H9 (cell line): ENCODE measurements around the gene NOL11. TPM values are rescaled to one million over a fixed set of nuclear protein-coding genes. Genes with fewer than 3 reads are reported as not detected.

ENCODE experiments used
- DNase-seq: peaks from one replicate; pipeline ENCODE4 v3.0.0-alpha.2; 2017
- H2AFZ ChIP-seq: one replicate; pipeline ENCODE4 v1.6.1; 2013; ENCODE audit warnings: mild to moderate bottlenecking, low read length, control low read depth, moderate library complexity
- H2AK5ac ChIP-seq: 2 replicates; pipeline ENCODE4 v1.6.1; 2013; ENCODE audit warnings: low read length, control low read depth, mixed read lengths; ENCODE audit not compliant: insufficient read length
- H2BK120ac ChIP-seq: one replicate; pipeline ENCODE4 v1.6.1; 2013; ENCODE audit warnings: low read depth, mild to moderate bottlenecking, low read length, control low read depth, inconsistent platforms; ENCODE audit not compliant: poor library complexity, severe bottlenecking
- H2BK12ac ChIP-seq: 2 replicates; pipeline ENCODE4 v1.6.1; 2013; ENCODE audit warnings: low read length, control low read depth, mixed read lengths, low read depth; ENCODE audit not compliant: insufficient read length
- H2BK15ac ChIP-seq: 2 replicates; pipeline ENCODE4 v1.6.1; 2013; ENCODE audit warnings: low read depth, low read length, control low read depth
- H2BK20ac ChIP-seq: one replicate; pipeline ENCODE4 v1.6.1; 2013; ENCODE audit warnings: low read depth, mild to moderate bottlenecking, low read length, control low read depth, inconsistent platforms; ENCODE audit not compliant: poor library complexity, severe bottlenecking
- H2BK5ac ChIP-seq: 2 replicates; pipeline ENCODE4 v1.6.1; 2013; ENCODE audit warnings: low read length, control low read depth, mixed read lengths; ENCODE audit not compliant: insufficient read length
- H3K14ac ChIP-seq: 2 replicates; pipeline ENCODE4 v1.6.1; 2013; ENCODE audit warnings: low read length, control low read depth; ENCODE audit not compliant: insufficient read depth
- H3K18ac ChIP-seq: 2 replicates; pipeline ENCODE4 v1.6.1; 2013; ENCODE audit warnings: low read depth, mild to moderate bottlenecking, mixed read lengths, low read length, control low read depth; ENCODE audit not compliant: insufficient read length
- H3K23ac ChIP-seq: 2 replicates; pipeline ENCODE4 v1.6.1; 2013; ENCODE audit warnings: low read length, control low read depth, mixed read lengths, low read depth; ENCODE audit not compliant: insufficient read length
- H3K23me2 ChIP-seq: 2 replicates; pipeline ENCODE4 v1.6.1; 2013; ENCODE audit warnings: low read depth, mild to moderate bottlenecking, mixed read lengths, low read length, control low read depth; ENCODE audit not compliant: insufficient read length, poor library complexity, severe bottlenecking
- H3K27ac ChIP-seq: 2 replicates; pipeline ENCODE4 v1.5.1; 2013; ENCODE audit warnings: low read length, control low read depth, mixed read lengths, low read depth; ENCODE audit not compliant: insufficient read length
- H3K27me3 ChIP-seq: 2 replicates; pipeline ENCODE4 v1.6.1; 2013; ENCODE audit warnings: low read length, control low read depth, inconsistent platforms; ENCODE audit not compliant: insufficient read depth
- H3K4ac ChIP-seq: 2 replicates; pipeline ENCODE4 v1.6.1; 2013; ENCODE audit warnings: low read depth, mild to moderate bottlenecking, control low read depth, inconsistent platforms, low read length, moderate library complexity
- H3K4me1 ChIP-seq: 2 replicates; pipeline ENCODE4 v1.6.1; 2013; ENCODE audit warnings: low read length, control low read depth, inconsistent platforms; ENCODE audit not compliant: insufficient read depth
- H3K4me2 ChIP-seq: 2 replicates; pipeline ENCODE4 v1.6.1; 2013; ENCODE audit warnings: low read length, control low read depth, mixed read lengths; ENCODE audit not compliant: insufficient read length, insufficient read depth
- H3K56ac ChIP-seq: 2 replicates; pipeline ENCODE4 v1.6.1; 2013; ENCODE audit warnings: low read depth, mild to moderate bottlenecking, mixed read lengths, low read length, control low read depth; ENCODE audit not compliant: insufficient read length
- H3K79me1 ChIP-seq: 2 replicates; pipeline ENCODE4 v1.6.1; 2013; ENCODE audit warnings: low read depth, mild to moderate bottlenecking, moderate library complexity, low read length, control low read depth, inconsistent platforms; ENCODE audit not compliant: insufficient read depth, poor library complexity, severe bottlenecking
- H3K79me2 ChIP-seq: 2 replicates; pipeline ENCODE4 v1.6.1; 2013; ENCODE audit warnings: low read length, control low read depth, inconsistent platforms; ENCODE audit not compliant: insufficient read depth
- H3K9ac ChIP-seq: 2 replicates; pipeline ENCODE4 v1.6.1; 2013; ENCODE audit warnings: low read length, control low read depth, mixed read lengths; ENCODE audit not compliant: insufficient read length; ENCODE audit errors: extremely low read depth
- H3K9me3 ChIP-seq: one replicate; pipeline ENCODE4 v1.6.1; 2013; ENCODE audit warnings: low read depth, low read length, inconsistent platforms; ENCODE audit not compliant: control insufficient read depth
- H3T11ph ChIP-seq: one replicate; pipeline ENCODE4 v1.6.1; 2013; ENCODE audit warnings: mild to moderate bottlenecking, low read length, control low read depth, inconsistent platforms
- H4K20me1 ChIP-seq: one replicate; pipeline ENCODE4 v1.6.1; 2013; ENCODE audit not compliant: control insufficient read depth, insufficient read length, insufficient read depth
- H4K5ac ChIP-seq: 2 replicates; pipeline ENCODE4 v1.6.1; 2013; ENCODE audit warnings: low read depth, mild to moderate bottlenecking, mixed read lengths, low read length, control low read depth; ENCODE audit not compliant: insufficient read length
- H4K8ac ChIP-seq: replicated peaks from 2 replicates; pipeline ENCODE4 v1.6.1; 2013; ENCODE audit warnings: low read length, control low read depth, mixed read lengths, low read depth; ENCODE audit not compliant: insufficient read length
- H4K91ac ChIP-seq: 2 replicates; pipeline ENCODE4 v1.6.1; 2013; ENCODE audit warnings: low read depth, mild to moderate bottlenecking, moderate library complexity, mixed read lengths, low read length, control low read depth; ENCODE audit not compliant: insufficient read length
- H3K27ac Mint-ChIP-seq, 3 experiments: 2 replicates in 2 of 3; 3 replicates in 1 of 3; pipeline ENCODE4 v1.8.0; 2020 to 2021; ENCODE audit warnings: mixed read lengths in 3 of 3, mild to moderate bottlenecking in 1 of 3, moderate library complexity in 1 of 3
- H3K27me3 Mint-ChIP-seq: 2 replicates; pipeline ENCODE4 v1.8.0; 2021; ENCODE audit warnings: low read depth, mild to moderate bottlenecking, moderate library complexity, mixed read lengths
- H3K36me3 Mint-ChIP-seq, 3 experiments: 2 replicates in 2 of 3; 3 replicates in 1 of 3; pipeline ENCODE4 v1.8.0; 2020 to 2021; ENCODE audit warnings: low read depth in 3 of 3, mixed read lengths in 3 of 3; ENCODE audit not compliant: insufficient read depth in 1 of 3
- H3K4me1 Mint-ChIP-seq, 2 experiments: 2 replicates each; pipeline ENCODE4 v1.8.0; 2020; ENCODE audit warnings: mixed read lengths in 2 of 2
- H3K4me3 Mint-ChIP-seq, 2 experiments: 2 replicates in 1 of 2; 3 replicates in 1 of 2; pipeline ENCODE4 v1.8.0; 2020 to 2021; ENCODE audit warnings: mild to moderate bottlenecking in 2 of 2, mixed read lengths in 2 of 2, moderate library complexity in 1 of 2
- H3K9me3 Mint-ChIP-seq, 2 experiments: 2 replicates in 1 of 2; 3 replicates in 1 of 2; pipeline ENCODE4 v1.8.0; 2020; ENCODE audit warnings: mild to moderate bottlenecking in 2 of 2, mixed read lengths in 2 of 2, moderate library complexity in 1 of 2
- WGBS: extraction: QIAGEN DNeasy Blood & Tissue Kit; methylation state at CpG from one replicate; pipeline ENCODE4 v1.1.7; 2013; ENCODE audit warnings: missing lambda C conversion rate, low lambda C conversion rate, mixed read lengths; ENCODE audit not compliant: insufficient read length; ENCODE audit errors: extremely low coverage; 5-methylcytosine and 5-hydroxymethylcytosine counted together
- total RNA-seq: library from RNA; stranded (reverse); gene quantifications from 2 replicates; pipeline ENCODE4 v1.2.1, GENCODE V29; 2021
- TF ChIP-seq, protein P1 (sequence below): fragments of 200-600 bp; sonication (generic); conservative IDR thresholded peaks from 3 replicates; pipeline ENCODE4 v1.8.0; 2021; ENCODE audit warnings: antibody characterized with exemption, mild to moderate bottlenecking

Gene NOL11
- total RNA-seq, 1 experiment from 2014 or later = 114 TPM

DNA sequence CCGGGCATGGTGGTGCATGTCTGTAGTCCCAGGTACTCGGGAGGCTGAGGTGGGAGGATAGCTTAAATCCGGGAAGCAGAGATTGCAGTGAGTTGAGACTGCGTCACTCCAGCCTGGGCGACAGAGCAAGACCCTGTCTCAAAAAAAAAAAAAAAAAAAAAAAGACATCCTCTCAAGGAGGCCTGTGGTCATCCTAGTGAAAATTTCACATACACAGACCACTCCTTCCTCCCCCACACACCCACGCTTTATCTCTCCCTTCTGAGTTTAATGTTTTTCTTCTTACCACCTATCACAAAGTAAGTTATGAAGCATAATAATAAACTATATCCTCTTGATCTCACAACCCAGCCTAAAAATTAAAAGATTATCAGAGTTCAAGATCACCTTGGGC, 1.3 kb upstream of the NOL11 start:
- Mint-ChIP-seq H3K27ac (no peak overlapping the region), H3K36me3 (peaks cover 14 to 19% (median 18%) of the 10 kb centered on the region in 3 experiments; a peak in 6 of 7 replicates), H3K4me1 (peaks cover 6 to 22% of the 10 kb centered on the region in 2 experiments), H3K27me3 (no peaks in the 10 kb centered on the region), H3K9me3 (peaks cover 6% of the 10 kb centered on the region in 2 experiments; a peak in 4 of 5 replicates), H3K4me3 (peak overlapping the region in 1 of 2 experiments; percentile 100; a peak in 3 of 5 replicates)
- H3K79me2 ChIP-seq = peaks cover 13% of the 10 kb centered on the region
- no peak overlapping the region for H3K4ac ChIP-seq
- H4K5ac ChIP-seq = no peak overlapping the region
- no peaks in the 10 kb centered on the region for H3K4me1 ChIP-seq
- no peaks in the 10 kb centered on the region for H3K9me3 ChIP-seq
- no peak for DNase-seq
- H3K23ac ChIP-seq = no peak overlapping the region
- WGBS = 100% methylated on average over 1 of the region's 6 CpGs
- H3K18ac ChIP-seq = no peak overlapping the region
- no peak overlapping the region for H2BK5ac ChIP-seq
- H2AK5ac ChIP-seq = no peak overlapping the region
- no peak overlapping the region for H4K91ac ChIP-seq
- no peak overlapping the region for H4K8ac ChIP-seq
- no peak overlapping the region for H2BK15ac ChIP-seq
- H2AFZ ChIP-seq = no peak overlapping the region
- H2BK12ac ChIP-seq = no peak overlapping the region
- peaks cover 12% of the 10 kb centered on the region for H3K23me2 ChIP-seq
- no peak overlapping the region for H3K14ac ChIP-seq
- no peak overlapping the region for H3T11ph ChIP-seq
- H3K4me2 ChIP-seq = no peak overlapping the region
- no peak overlapping the region for H2BK120ac ChIP-seq
- TF ChIP-seq, protein P1, sequence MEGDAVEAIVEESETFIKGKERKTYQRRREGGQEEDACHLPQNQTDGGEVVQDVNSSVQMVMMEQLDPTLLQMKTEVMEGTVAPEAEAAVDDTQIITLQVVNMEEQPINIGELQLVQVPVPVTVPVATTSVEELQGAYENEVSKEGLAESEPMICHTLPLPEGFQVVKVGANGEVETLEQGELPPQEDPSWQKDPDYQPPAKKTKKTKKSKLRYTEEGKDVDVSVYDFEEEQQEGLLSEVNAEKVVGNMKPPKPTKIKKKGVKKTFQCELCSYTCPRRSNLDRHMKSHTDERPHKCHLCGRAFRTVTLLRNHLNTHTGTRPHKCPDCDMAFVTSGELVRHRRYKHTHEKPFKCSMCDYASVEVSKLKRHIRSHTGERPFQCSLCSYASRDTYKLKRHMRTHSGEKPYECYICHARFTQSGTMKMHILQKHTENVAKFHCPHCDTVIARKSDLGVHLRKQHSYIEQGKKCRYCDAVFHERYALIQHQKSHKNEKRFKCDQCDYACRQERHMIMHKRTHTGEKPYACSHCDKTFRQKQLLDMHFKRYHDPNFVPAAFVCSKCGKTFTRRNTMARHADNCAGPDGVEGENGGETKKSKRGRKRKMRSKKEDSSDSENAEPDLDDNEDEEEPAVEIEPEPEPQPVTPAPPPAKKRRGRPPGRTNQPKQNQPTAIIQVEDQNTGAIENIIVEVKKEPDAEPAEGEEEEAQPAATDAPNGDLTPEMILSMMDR = no peak
- no peaks in the 10 kb centered on the region for H3K79me1 ChIP-seq
- no peak overlapping the region for H3K56ac ChIP-seq
- no peak overlapping the region for H3K9ac ChIP-seq
- no peak overlapping the region for H2BK20ac ChIP-seq
- no peaks in the 10 kb centered on the region for H4K20me1 ChIP-seq
- no peak overlapping the region for H3K27ac ChIP-seq
- no peaks in the 10 kb centered on the region for H3K27me3 ChIP-seq
